ENCODE results near the gene IFNL3. TPM values are rescaled to one million over a fixed set of nuclear protein-coding genes. Genes with fewer than 3 reads are reported as not detected.

The IFNL3 gene
- total RNA-seq, 4 donors from 2014 or later, result not detected

DNA sequence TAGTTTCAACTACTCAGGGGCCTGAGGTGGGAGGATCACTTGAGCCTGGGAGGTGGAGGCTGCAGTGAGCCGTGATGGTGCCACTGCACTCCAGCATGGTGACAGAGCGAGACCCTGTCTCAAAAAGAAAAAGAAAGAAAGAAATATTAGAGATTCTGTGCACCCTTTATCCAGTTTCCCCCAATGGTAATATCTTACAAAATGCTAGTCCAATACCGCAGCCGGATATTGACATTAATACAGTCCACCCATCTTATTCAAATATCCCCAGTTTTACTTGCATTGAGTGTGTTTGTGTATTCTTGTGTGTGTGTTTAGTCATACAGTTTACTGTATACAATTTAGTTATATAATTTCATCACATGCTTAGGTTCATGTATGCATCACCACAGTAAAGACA lies 12.4 kb upstream of the IFNL3 start:
- DNase-seq, result no peak
- intact Hi-C loops (cut with DNase I), result no loop called here
- WGBS, 2 donors, result 94% methylated on average over 4 of the region's 4 CpGs
- Histone ChIP-seq H3K9me3 (no peaks in the 10 kb centered on the region), H3K4me1 (no peaks in the 10 kb centered on the region), H3K27ac (no peak overlapping the region), H3K27me3 (no peaks in the 10 kb centered on the region), H3K36me3 (no peaks in the 10 kb centered on the region), H3K4me3 (replicated peaks in 1 of 3) (no peak overlapping the region)
- TF ChIP-seq, protein P1, sequence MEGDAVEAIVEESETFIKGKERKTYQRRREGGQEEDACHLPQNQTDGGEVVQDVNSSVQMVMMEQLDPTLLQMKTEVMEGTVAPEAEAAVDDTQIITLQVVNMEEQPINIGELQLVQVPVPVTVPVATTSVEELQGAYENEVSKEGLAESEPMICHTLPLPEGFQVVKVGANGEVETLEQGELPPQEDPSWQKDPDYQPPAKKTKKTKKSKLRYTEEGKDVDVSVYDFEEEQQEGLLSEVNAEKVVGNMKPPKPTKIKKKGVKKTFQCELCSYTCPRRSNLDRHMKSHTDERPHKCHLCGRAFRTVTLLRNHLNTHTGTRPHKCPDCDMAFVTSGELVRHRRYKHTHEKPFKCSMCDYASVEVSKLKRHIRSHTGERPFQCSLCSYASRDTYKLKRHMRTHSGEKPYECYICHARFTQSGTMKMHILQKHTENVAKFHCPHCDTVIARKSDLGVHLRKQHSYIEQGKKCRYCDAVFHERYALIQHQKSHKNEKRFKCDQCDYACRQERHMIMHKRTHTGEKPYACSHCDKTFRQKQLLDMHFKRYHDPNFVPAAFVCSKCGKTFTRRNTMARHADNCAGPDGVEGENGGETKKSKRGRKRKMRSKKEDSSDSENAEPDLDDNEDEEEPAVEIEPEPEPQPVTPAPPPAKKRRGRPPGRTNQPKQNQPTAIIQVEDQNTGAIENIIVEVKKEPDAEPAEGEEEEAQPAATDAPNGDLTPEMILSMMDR (IDR thresholded peaks at IDR 0.05), result no peak
- no peak for TF ChIP-seq POLR2A (IDR thresholded peaks at IDR 0.05)

DNA sequence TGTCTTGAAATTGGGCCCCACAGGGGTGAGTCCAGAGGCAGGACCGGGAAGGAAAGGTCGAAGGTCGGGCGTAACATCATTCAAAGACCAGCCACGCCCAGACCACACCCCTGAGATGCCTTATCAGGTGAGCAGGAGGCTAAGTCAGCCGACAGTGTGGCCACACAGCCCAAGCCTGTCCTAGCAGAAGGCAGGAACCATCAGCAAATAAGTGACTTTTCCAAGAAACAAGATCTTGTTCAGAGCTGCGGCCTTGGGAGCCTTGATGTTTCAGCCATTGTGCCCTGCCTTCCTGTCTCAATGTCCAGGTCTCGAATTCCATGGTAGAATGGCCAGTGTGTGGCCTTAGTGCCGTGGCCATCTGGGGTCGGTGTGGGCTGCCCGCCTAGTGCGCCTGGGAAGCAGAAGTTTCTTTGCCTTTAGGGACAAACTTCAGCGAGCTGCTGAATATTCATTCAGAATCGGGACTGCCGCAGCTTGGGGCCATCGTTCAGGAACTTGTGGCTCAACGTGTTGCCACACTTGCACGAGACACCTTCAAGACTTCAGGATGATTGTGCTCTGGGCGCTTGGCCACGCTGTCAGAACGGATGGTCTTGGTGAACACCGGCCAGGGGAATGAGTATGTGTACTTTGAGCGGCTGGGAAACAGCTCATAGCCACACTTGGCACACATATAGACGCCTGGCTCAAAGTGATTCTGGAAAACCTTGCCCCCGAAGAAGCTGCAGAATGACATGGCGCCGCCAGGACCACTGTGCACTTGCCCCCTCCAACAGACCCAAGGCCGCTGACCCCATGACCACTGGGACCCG lies 9.9 kb upstream of the IFNL3 start:
- H3K36me3 ChIP-seq, result no peaks in the 10 kb centered on the region
- no peaks in the 10 kb centered on the region for H3K27me3 ChIP-seq
- H3K27ac ChIP-seq, result no peak overlapping the region
- H3K4me1 ChIP-seq, result no peaks in the 10 kb centered on the region
- intact Hi-C loops (cut with DNase I), result no loop called here
- H3K4me3 ChIP-seq (replicated peaks in 1 of 3), result no peak overlapping the region
- TF ChIP-seq, protein P1 (IDR thresholded peaks at IDR 0.05), result no peak
- no peak for TF ChIP-seq POLR2A (IDR thresholded peaks at IDR 0.05)
- WGBS, 2 donors, result 85 to 88% methylated on average over 21 to 27 of the region's 29 CpGs
- no peaks in the 10 kb centered on the region for H3K9me3 ChIP-seq
- DNase-seq, result no peak

DNA sequence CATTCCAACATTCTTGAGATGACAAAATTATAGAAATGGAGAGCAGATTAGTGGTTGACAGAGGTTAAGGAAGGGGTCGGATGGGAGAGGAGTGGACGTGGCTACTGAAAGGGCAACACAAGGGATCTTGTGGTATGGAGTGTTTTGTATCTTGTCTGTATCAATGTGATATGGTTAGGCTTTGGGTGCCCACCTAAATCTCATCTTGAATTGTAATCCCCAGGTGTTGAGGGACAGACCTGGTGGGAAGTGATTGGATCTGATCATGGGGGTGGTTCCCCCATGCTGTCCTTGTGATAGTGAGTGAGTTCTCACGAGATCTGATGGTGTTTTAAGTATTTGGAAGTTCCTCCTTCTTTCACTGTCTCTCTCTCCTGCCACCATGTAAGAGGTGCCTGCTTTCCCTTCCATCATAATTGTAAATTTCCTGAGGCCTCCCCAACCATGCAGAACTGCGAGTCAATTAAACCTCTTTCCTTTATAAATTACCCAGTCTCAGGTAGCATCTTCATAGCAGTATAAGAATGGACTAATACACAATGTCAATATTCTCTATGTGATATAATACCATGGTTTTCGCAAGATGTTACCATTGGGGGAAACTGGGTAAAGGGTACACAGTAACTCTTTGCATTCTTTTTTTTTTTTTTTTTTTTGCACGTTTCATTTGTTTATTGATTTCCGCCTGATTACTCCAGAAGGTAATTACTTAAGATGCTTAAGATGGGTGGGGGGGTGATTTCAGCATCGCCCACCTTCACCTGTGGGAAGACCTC lies 8.8 kb upstream of the IFNL3 start:
- no peak overlapping the region for H3K4me3 ChIP-seq (replicated peaks in 1 of 3)
- no peak overlapping the region for H3K27ac ChIP-seq
- H3K36me3 ChIP-seq, result no peaks in the 10 kb centered on the region
- H3K27me3 ChIP-seq, result no peaks in the 10 kb centered on the region
- no peak for TF ChIP-seq POLR2A (IDR thresholded peaks at IDR 0.05)
- TF ChIP-seq, protein P1 (IDR thresholded peaks at IDR 0.05), result no peak
- no peaks in the 10 kb centered on the region for H3K4me1 ChIP-seq
- no peak for DNase-seq
- intact Hi-C loops (cut with DNase I), result no loop called here
- H3K9me3 ChIP-seq, result no peaks in the 10 kb centered on the region
- WGBS, 2 donors, result 78 to 79% methylated on average over 8 of the region's 8 CpGs

DNA sequence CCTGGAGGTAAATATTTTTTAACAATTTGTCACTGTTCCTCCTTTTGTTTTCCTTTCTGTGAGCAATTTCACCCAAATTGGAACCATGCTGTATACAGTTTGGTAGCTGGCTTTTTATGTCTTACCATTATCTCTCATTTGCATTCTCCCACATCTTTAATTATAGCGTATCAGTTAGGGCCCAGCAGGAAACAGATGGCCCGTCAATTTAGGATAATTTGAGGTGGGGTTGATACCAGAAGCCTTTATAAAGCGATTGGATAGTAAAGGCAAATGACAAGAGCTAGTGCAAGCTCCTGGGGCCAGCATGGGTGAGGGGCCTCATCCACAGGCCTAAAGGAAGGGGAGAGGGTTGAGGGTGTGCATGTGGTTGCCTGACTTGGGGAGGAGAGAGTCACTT lies 7.7 kb upstream of the IFNL3 start:
- TF ChIP-seq, protein P1 (IDR thresholded peaks at IDR 0.05), result no peak
- TF ChIP-seq POLR2A (IDR thresholded peaks at IDR 0.05), result no peak
- intact Hi-C loops (cut with DNase I), result no loop called here
- H3K4me3 ChIP-seq (replicated peaks in 1 of 3), result no peak overlapping the region
- DNase-seq, result no peak
- peaks cover 5% of the 10 kb centered on the region in 2 donors for H3K4me1 ChIP-seq
- H3K27ac ChIP-seq, result no peak overlapping the region
- 68 to 75% methylated on average over 3 of the region's 3 CpGs for WGBS, 2 donors
- no peaks in the 10 kb centered on the region for H3K9me3 ChIP-seq
- no peaks in the 10 kb centered on the region for H3K27me3 ChIP-seq
- no peaks in the 10 kb centered on the region for H3K36me3 ChIP-seq

DNA sequence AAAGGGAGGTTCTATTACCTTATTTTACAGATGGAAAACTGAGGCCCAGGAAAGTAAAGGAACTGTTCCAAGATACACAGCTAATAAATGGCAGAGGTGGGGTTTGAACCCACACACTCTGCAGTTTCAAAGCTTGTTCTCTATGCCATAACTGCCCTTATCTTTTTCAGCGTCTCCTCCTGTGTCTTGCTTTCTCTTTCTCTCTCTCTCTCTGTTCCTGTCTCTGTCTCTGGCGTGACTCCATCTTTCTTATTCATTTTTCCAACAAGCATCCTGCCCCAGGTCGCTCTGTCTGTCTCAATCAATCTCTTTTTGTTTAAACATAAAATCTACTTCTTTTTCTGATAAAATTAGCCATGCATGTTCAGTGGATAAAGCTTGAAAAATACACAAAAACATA lies 7.0 kb upstream of the IFNL3 start:
- DNase-seq, result no peak
- intact Hi-C loops (cut with DNase I), result no loop called here
- Histone ChIP-seq H3K36me3 (no peaks in the 10 kb centered on the region), H3K27me3 (no peaks in the 10 kb centered on the region), H3K4me1 (peaks cover 9 to 10% of the 10 kb centered on the region in 2 donors), H3K27ac (no peak overlapping the region), H3K9me3 (no peaks in the 10 kb centered on the region), H3K4me3 (replicated peaks in 1 of 3) (no peak overlapping the region)
- WGBS, 2 donors, result 73 to 81% methylated on average over 3 of the region's 3 CpGs
- TF ChIP-seq POLR2A (IDR thresholded peaks at IDR 0.05), result no peak
- TF ChIP-seq, protein P1 (IDR thresholded peaks at IDR 0.05), result no peak
